Measurements from ENCODE around the gene IVNS1ABP.
"Not testable (repeated sequence)": the region's sequence is repeated elsewhere in the genome, so short reads cannot be mapped to it uniquely, and the experiment has no call there.

Gene IVNS1ABP

GRCh38 chr1:185255595-185255994 lies 61.4 kb downstream of the IVNS1ABP start:
- not testable (repeated sequence) for DNase-seq (ENCODE audit: low read depth)

GRCh38 chr1:185252404-185252803 lies 64.6 kb downstream of the IVNS1ABP start:
- not testable (repeated sequence) for DNase-seq (ENCODE audit: low read depth)

- DNase-seq (ENCODE audit: low read depth): not testable (repeated sequence)
These were observed 65.1 kb downstream of the IVNS1ABP start for GRCh38 chr1:185251928-185252327.

- no peak for DNase-seq (ENCODE audit: low read depth)
These were observed 67.0 kb downstream of the IVNS1ABP start for GRCh38 chr1:185250063-185250462.

- no peak for DNase-seq (ENCODE audit: low read depth)
These were observed 67.5 kb downstream of the IVNS1ABP start for GRCh38 chr1:185249563-185249962.
